Measurements from ENCODE around the gene NR3C1.

- TF ChIP-seq CTCF (conservative IDR thresholded peaks at IDR 0.05; ENCODE audit: low read depth, low read length) (no peak), USF2 (IDR thresholded peaks at IDR 0.05; ENCODE audit: low read depth, low read length) (no peak), SMC3 (IDR thresholded peaks at IDR 0.05; ENCODE audit: low read depth, low read length) (no peak), POLR2A (IDR thresholded peaks at IDR 0.05; ENCODE audit: low read depth, low read length) (no peak), RFX5 (IDR thresholded peaks at IDR 0.05; ENCODE audit: low read depth, low read length) (no peak), RAD21 (IDR thresholded peaks at IDR 0.05; ENCODE audit: low read length) (no peak), RCOR1 (IDR thresholded peaks at IDR 0.05; ENCODE audit: insufficient replicate concordance, low read length) (no peak)
These were observed 105.7 kb downstream of the NR3C1 start for GRCh38 chr5:143297756-143298155.
